ENCODE results near the gene KRT76.

The KRT76 gene

DNA sequence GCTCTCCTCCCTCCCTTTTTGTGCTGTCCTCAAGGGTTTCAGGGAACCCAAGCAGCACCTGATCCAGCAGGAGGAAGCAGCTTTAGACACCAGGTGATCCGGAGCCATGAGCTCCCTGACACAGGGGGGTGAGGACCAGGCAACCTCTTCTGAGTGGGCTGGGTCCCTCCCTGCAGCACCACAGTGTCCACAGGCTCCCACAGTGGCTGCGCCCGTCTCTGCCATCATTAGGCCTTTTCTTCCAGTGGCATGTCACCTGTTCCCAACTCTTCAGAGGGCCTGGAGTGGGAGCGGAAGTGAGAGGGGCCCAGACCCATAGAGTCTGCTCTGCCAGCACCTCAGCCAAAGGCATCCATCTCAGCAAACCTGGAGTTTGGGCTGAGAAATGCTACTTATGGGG is 421 bp upstream of the KRT76 start:
- no peaks in the 10 kb centered on the region for H3K4me1 ChIP-seq (ENCODE audit: control insufficient read depth in 1 of 2, insufficient read depth in 1 of 2, low read depth in 1 of 2, low read length in 1 of 2)
- no peak overlapping the region for H3K27ac ChIP-seq
- TF ChIP-seq, protein P1, sequence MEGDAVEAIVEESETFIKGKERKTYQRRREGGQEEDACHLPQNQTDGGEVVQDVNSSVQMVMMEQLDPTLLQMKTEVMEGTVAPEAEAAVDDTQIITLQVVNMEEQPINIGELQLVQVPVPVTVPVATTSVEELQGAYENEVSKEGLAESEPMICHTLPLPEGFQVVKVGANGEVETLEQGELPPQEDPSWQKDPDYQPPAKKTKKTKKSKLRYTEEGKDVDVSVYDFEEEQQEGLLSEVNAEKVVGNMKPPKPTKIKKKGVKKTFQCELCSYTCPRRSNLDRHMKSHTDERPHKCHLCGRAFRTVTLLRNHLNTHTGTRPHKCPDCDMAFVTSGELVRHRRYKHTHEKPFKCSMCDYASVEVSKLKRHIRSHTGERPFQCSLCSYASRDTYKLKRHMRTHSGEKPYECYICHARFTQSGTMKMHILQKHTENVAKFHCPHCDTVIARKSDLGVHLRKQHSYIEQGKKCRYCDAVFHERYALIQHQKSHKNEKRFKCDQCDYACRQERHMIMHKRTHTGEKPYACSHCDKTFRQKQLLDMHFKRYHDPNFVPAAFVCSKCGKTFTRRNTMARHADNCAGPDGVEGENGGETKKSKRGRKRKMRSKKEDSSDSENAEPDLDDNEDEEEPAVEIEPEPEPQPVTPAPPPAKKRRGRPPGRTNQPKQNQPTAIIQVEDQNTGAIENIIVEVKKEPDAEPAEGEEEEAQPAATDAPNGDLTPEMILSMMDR (IDR thresholded peaks at IDR 0.05): no peak
- H3K4me3 ChIP-seq (ENCODE audit: low read depth in 1 of 2, low read length in 1 of 2): no peak overlapping the region
- H3K36me3 ChIP-seq: no peaks in the 10 kb centered on the region
- H3K9me3 ChIP-seq: no peaks in the 10 kb centered on the region
- H3K27me3 ChIP-seq: peaks cover 35% of the 10 kb centered on the region

DNA sequence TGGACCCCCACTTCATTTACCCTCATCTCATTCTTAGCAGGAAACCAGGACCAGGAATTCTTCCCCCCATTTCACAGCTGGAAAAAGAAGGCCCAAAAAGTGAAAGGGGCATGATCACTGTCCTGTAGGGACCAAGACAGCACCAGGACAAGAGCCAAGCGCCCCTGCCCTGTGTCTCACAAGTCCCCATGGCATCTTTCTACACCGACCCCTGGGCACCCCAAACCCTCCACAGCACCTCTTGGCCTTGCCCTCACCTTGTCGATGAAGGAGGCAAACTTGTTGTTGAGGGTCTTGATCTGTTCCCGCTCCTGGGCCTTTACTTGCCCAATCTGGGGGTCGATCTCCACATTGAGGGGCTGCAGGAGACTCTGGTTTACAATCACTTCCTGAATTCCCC is 710 bp downstream of the KRT76 start:
- Histone ChIP-seq H3K27ac (no peak overlapping the region), H3K36me3 (no peaks in the 10 kb centered on the region), H3K4me1 (ENCODE audit: control insufficient read depth in 1 of 2, insufficient read depth in 1 of 2, low read depth in 1 of 2, low read length in 1 of 2) (no peaks in the 10 kb centered on the region), H3K4me3 (ENCODE audit: low read depth in 1 of 2, low read length in 1 of 2) (no peak overlapping the region), H3K9me3 (no peaks in the 10 kb centered on the region), H3K27me3 (peaks cover 27% of the 10 kb centered on the region)
- TF ChIP-seq, protein P1 (IDR thresholded peaks at IDR 0.05): no peak

DNA sequence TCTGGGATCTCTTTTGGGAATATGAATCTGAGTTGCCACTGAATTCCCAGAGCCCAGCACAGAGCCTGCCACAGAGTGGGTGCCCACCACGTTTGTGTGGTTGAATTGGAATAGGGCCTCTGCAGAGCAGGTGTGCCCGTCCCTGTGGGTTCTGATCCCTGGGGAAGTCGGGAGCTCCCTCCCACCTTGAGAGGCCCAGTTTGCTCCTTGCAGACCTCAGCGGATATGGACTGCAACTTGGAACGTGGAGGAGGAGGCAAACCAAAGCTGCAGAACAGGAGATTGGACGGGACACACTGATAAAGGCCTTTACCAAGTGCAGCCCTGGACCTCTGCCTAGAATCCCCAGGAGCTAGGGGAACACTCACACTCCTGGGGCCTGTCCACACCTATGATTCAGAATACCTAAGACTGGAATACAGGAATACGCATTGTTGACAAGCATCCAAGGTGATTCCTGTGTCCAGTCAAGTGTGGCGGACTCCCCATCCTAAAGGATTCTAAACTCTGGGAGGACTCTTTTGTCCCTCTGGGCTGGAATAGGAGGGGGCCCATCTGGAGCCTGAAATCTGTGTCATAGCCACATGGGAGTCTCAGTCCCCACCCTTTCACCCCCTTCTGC is 2.4 kb downstream of the KRT76 start:
- Histone ChIP-seq H3K4me3 (ENCODE audit: low read depth in 1 of 2, low read length in 1 of 2) (no peak overlapping the region), H3K27me3 (peaks cover 10% of the 10 kb centered on the region), H3K27ac (no peak overlapping the region), H3K4me1 (ENCODE audit: control insufficient read depth in 1 of 2, insufficient read depth in 1 of 2, low read depth in 1 of 2, low read length in 1 of 2) (no peaks in the 10 kb centered on the region), H3K36me3 (no peaks in the 10 kb centered on the region), H3K9me3 (no peaks in the 10 kb centered on the region)
- TF ChIP-seq, protein P1 (IDR thresholded peaks at IDR 0.05): no peak

DNA sequence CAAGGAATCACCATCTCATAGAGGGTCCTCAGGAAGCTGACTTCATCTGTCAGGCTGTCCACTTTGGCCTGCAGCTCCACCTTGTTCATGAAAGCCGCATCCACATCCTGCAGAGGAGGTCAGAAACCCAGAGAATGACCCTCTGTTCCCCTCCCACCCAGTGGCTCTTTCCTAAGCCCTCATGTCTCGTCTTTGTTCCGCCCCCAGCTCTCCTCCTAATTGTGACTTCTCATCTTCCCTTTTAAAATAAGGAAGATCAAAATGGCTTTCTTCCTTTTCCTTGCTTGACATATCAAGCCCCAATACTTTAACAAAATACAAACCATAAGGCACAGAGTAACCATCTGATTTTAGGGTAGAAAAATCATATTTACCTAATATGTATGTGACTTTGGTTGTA is 4.4 kb downstream of the KRT76 start:
- Histone ChIP-seq H3K4me3 (ENCODE audit: low read depth in 1 of 2, low read length in 1 of 2) (no peak overlapping the region), H3K4me1 (ENCODE audit: control insufficient read depth in 1 of 2, insufficient read depth in 1 of 2, low read depth in 1 of 2, low read length in 1 of 2) (no peaks in the 10 kb centered on the region), H3K27me3 (peaks cover 10% of the 10 kb centered on the region), H3K36me3 (no peaks in the 10 kb centered on the region), H3K27ac (no peak overlapping the region), H3K9me3 (no peaks in the 10 kb centered on the region)
- TF ChIP-seq, protein P1 (IDR thresholded peaks at IDR 0.05): no peak

DNA sequence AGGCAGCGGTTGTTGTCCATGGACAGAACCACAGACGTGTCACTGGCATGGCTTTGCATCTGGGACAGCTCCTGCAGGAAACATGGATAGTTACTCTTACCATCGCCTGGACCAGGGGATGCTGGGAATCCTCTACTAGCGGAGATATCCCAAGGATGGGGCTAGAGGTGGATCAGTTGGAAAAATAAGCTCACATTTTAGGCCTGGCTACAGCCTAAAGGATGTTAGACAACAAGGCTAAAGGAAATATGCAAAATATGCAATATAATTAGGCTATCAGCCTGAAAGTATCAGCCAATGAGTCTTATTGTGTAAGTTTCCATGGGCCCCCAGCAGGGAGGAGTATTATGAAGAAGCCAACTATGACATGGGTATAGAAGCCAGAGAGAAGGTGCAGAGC is 5.0 kb downstream of the KRT76 start:
- H3K27me3 ChIP-seq: peaks cover 10% of the 10 kb centered on the region
- no peak overlapping the region for H3K27ac ChIP-seq
- H3K36me3 ChIP-seq: no peaks in the 10 kb centered on the region
- no peak overlapping the region for H3K4me3 ChIP-seq (ENCODE audit: low read depth in 1 of 2, low read length in 1 of 2)
- H3K4me1 ChIP-seq (ENCODE audit: control insufficient read depth in 1 of 2, insufficient read depth in 1 of 2, low read depth in 1 of 2, low read length in 1 of 2): no peaks in the 10 kb centered on the region
- no peaks in the 10 kb centered on the region for H3K9me3 ChIP-seq
- TF ChIP-seq, protein P1 (IDR thresholded peaks at IDR 0.05): no peak
